ENCODE measurements around the gene CAPN1.

Gene CAPN1

GRCh38 chr11:65216830-65217229 lies 35.1 kb downstream of the CAPN1 start:
- TF ChIP-seq CTCF (IDR thresholded peaks at IDR 0.05; ENCODE audit: low read depth, low read length), result no peak
- Histone ChIP-seq H3K4me1 (no peaks in the 10 kb centered on the region), H3K36me3 (no peaks in the 10 kb centered on the region), H3K27me3 (no peaks in the 10 kb centered on the region), H3K9me3 (no peaks in the 10 kb centered on the region), H3K4me3 (ENCODE audit: low read depth, low read length) (no peak overlapping the region)
- DNase-seq, result no peak

- Histone ChIP-seq H3K36me3 (no peaks in the 10 kb centered on the region), H3K9me3 (no peaks in the 10 kb centered on the region), H3K4me1 (no peaks in the 10 kb centered on the region), H3K4me3 (ENCODE audit: low read depth, low read length) (no peak overlapping the region), H3K27me3 (no peaks in the 10 kb centered on the region)
- DNase-seq, result no peak
- TF ChIP-seq CTCF (IDR thresholded peaks at IDR 0.05; ENCODE audit: low read depth, low read length), result no peak
Measured at GRCh38 chr11:65217441-65218423, 36.0 kb downstream of the CAPN1 start.

- H3K36me3 ChIP-seq, result no peaks in the 10 kb centered on the region
- no peak overlapping the region for H3K4me3 ChIP-seq (ENCODE audit: low read depth, low read length)
- H3K9me3 ChIP-seq, result no peaks in the 10 kb centered on the region
- H3K4me1 ChIP-seq, result no peaks in the 10 kb centered on the region
- TF ChIP-seq CTCF (IDR thresholded peaks at IDR 0.05; ENCODE audit: low read depth, low read length), result no peak
- DNase-seq, result no peak
- no peaks in the 10 kb centered on the region for H3K27me3 ChIP-seq
Measured at GRCh38 chr11:65218446-65218845, 36.7 kb downstream of the CAPN1 start.

- H3K4me3 ChIP-seq (ENCODE audit: low read depth, low read length), result no peak overlapping the region
- H3K9me3 ChIP-seq, result no peaks in the 10 kb centered on the region
- H3K36me3 ChIP-seq, result no peaks in the 10 kb centered on the region
- TF ChIP-seq CTCF (IDR thresholded peaks at IDR 0.05; ENCODE audit: low read depth, low read length), result no peak
- no peaks in the 10 kb centered on the region for H3K4me1 ChIP-seq
- H3K27me3 ChIP-seq, result no peaks in the 10 kb centered on the region
- no peak for DNase-seq
Measured at GRCh38 chr11:65219930-65220213, 38.1 kb downstream of the CAPN1 start.

GRCh38 chr11:65221026-65221425 lies 39.3 kb downstream of the CAPN1 start:
- Histone ChIP-seq H3K27me3 (0 out of 2 replicates have a peak, but pooled peaks cover 6% of the 10 kb centered on the region), H3K9me3 (no peaks in the 10 kb centered on the region), H3K4me1 (no peaks in the 10 kb centered on the region), H3K36me3 (no peaks in the 10 kb centered on the region), H3K4me3 (ENCODE audit: low read depth, low read length) (no peak overlapping the region)
- no peak for DNase-seq
- no peak for TF ChIP-seq CTCF (IDR thresholded peaks at IDR 0.05; ENCODE audit: low read depth, low read length)

GRCh38 chr11:65223011-65223410 lies 41.3 kb downstream of the CAPN1 start:
- Histone ChIP-seq H3K36me3 (no peaks in the 10 kb centered on the region), H3K9me3 (no peaks in the 10 kb centered on the region), H3K4me3 (ENCODE audit: low read depth, low read length) (no peak overlapping the region), H3K4me1 (no peaks in the 10 kb centered on the region), H3K27me3 (0 out of 2 replicates have a peak, but pooled peaks cover 10% of the 10 kb centered on the region)
- no peak for DNase-seq
- no peak for TF ChIP-seq CTCF (IDR thresholded peaks at IDR 0.05; ENCODE audit: low read depth, low read length)
